NB4 (cell line): ENCODE measurements around the gene FFAR4.

Experiments
- DNase-seq: peaks from one replicate; pipeline ENCODE4 v3.0.0; 2010; ENCODE audit warnings: low read depth
- H3K4me3 ChIP-seq: one replicate; pipeline ENCODE4 v1.5.1; 2011; ENCODE audit warnings: mild to moderate bottlenecking, low read depth, low read length, moderate library complexity
- CTCF ChIP-seq: IDR thresholded peaks from one replicate; pipeline ENCODE4 v1.5.1; 2012; ENCODE audit warnings: low read depth, low read length
- MAX ChIP-seq: IDR thresholded peaks from 2 replicates; pipeline ENCODE4 v1.6.1; 2011; ENCODE audit warnings: low read depth, low read length
- MYC ChIP-seq: IDR thresholded peaks from 2 replicates; pipeline ENCODE4 v1.6.1; 2011; ENCODE audit warnings: low read depth, low read length
- POLR2A ChIP-seq: IDR thresholded peaks from 2 replicates; pipeline ENCODE4 v1.6.1; 2011; ENCODE audit warnings: mild to moderate bottlenecking; ENCODE audit not compliant: insufficient read length; ENCODE audit errors: extremely low read depth

Gene FFAR4

DNA sequence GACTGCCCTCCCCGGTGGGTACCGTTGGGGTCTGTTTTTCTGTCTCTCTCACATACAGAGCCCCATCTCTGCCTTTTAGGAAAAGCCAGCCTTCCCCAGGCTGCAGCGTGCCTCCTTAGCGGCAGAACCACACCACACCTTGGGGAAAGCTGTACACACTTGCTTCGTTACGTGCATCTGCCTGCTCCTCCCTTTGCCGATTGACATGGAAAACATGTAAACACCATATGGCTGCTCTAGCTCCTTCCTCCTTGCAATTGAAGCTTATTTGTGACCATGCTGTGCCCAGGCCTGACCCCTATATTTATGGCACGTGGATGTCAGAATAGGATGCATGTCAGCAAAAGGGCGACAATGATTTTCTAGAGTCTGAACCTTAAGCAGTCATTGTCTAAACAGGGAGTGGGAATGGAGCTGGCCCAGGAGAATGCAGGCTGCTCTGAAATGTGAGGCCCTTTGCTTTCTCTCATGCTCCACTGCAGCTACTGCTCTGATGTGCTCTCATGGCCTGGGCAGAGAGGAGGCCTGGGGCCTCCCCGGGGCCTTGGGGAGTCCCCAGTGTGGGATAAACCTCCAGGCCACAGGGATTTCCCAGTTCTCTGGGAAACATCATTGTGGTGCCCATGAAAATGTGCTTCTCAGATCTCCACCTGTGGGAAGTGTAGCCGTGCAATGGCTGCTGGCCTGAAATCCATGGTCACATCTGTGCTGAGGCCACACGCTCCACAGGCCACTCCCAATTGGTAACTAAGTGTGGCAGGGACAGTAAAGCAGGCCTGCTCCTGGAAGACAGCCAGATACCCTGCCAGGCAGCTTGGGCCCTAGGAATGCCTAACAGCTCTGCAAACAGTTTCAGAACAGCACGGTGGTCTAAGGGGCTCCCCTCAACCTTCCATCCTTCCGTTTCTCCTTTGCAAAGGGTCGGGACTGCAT, 64.4 kb downstream of the FFAR4 start:
- DNase-seq = no peak
- no peak overlapping the region for H3K4me3 ChIP-seq
- TF ChIP-seq POLR2A = no peak
- no peak for TF ChIP-seq MAX
- TF ChIP-seq MYC = no peak
- TF ChIP-seq CTCF = no peak
